Astrocyte of the spinal cord (primary cell): ENCODE data around the gene VIPR2.

Experiments
- DNase-seq: peaks from one replicate; pipeline ENCODE4 v3.0.0; 2011; ENCODE audit warnings: low read depth, low spot score
- H3K4me3 ChIP-seq: 2 replicates; pipeline ENCODE4 v1.5.1; 2011; ENCODE audit warnings: low read depth, mild to moderate bottlenecking, low read length, moderate library complexity
- CTCF ChIP-seq: IDR thresholded peaks from 2 replicates; pipeline ENCODE4 v1.5.1; 2012; ENCODE audit warnings: low read depth, mild to moderate bottlenecking, low read length, inconsistent platforms
- in situ Hi-C: cut with HindIII; loops from 2 replicates; pipeline ENCODE4 v1.10.0; 2017; ENCODE audit warnings: low sequenced_read_pairs

VIPR2 gene

GRCh38 chr7:159158125-159158887 lies 13.6 kb upstream of the VIPR2 start:
- in situ Hi-C loops = no loop called here
- DNase-seq = no peak

GRCh38 chr7:159157714-159158113 lies 13.0 kb upstream of the VIPR2 start:
- H3K4me3 ChIP-seq = no peak overlapping the region
- in situ Hi-C loops = no loop called here

More at GRCh38 chr7:159158125-159158887, 13.6 kb upstream of the VIPR2 start:
- no peak overlapping the region for H3K4me3 ChIP-seq
- TF ChIP-seq CTCF = no peak

DNA sequence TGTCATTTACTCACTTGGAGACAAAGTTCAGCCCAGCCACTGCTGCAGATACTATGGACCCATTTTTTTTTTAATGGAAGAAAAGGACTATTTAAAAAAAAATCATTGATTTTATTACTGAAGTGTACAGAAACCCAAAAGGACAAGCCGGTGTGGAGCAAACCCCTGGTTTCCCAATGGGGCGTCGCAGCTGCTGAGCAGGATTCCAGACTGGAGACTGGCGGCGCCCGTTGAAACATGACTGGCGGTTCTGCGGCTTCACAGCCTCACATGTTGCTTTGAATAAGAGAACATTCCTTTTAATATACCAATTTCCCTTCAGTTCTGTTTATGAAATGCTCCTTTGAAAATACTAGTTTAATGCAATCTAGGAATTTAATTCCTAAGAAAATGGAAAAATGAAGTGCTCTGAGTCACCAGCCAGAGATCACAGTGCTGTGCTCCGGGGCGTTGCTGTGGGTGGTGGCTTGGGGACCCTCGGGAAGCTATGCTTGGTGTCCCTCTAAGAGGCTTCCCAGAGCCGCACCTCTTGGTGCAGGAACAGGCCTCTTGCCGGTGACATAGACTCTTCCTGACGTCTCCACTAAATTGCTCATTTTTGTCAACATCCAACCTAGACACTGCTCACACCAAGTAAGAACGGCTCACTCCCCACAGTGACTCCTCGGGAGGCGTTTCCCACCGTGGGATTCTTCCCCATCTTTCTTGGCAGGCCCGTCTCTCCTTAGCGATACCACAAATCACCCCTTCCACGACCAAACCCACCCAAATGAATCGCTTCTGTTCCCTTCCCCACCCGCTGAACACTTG lies 12.0 kb upstream of the VIPR2 start:
- no peak for DNase-seq
- TF ChIP-seq CTCF = no peak
- H3K4me3 ChIP-seq = no peak overlapping the region
- in situ Hi-C loops = no loop called here

More at GRCh38 chr7:159157714-159158113, 13.0 kb upstream of the VIPR2 start:
- TF ChIP-seq CTCF = no peak
- no peak for DNase-seq

DNA sequence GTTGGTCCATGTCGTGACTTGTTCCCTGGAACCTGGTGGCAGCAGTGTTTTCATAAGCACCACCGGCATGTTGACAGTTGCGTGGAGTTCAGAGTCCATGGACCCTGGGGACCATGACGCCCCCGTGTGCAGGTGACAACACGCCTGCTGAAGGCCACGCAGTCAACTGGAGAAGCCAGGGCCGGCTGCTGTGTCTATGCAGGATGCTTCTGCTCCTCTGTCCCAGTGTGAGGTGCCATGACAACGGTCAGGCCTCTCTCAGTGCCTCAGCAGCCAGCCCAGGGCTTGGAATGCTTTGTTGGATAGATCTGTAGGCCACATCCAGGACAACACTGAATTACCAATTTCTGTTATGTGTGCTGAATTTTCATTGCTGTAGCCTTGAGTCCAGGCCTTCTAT lies 10.7 kb upstream of the VIPR2 start:
- no peak for DNase-seq
- no peak for TF ChIP-seq CTCF
- H3K4me3 ChIP-seq = no peak overlapping the region
- in situ Hi-C loops = no loop called here

- H3K4me3 ChIP-seq = no peak overlapping the region
- no peak for DNase-seq
- in situ Hi-C loops = no loop called here
- TF ChIP-seq CTCF = no peak
These were observed 9.6 kb upstream of the VIPR2 start for GRCh38 chr7:159154243-159154642.

DNA sequence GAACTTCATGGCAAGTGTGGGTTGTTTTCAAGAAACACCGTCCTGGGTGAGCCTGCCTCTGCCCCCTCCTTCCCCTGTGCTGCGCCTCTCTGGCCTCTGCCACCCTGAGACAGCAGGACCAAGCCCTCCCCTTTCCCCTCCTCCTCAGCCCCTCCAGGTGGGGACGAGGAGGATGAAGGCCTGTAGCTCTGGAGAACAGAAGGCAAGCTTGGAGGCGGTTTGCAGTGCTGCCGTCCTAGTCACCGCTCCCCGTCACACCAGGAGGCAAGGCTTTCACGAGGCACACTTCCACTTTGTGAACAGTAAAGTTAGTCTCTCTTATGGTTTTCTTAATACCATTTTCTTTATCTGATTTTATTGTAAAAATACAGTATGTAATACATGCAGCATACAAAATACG lies 8.8 kb upstream of the VIPR2 start:
- DNase-seq = no peak
- no peak for TF ChIP-seq CTCF
- no peak overlapping the region for H3K4me3 ChIP-seq
- in situ Hi-C loops = no loop called here
